ENCODE results near the gene KRT13. TPM values are rescaled to one million over a fixed set of nuclear protein-coding genes. Genes with fewer than 3 reads are reported as not detected.

The KRT13 gene
- total and polyA plus RNA-seq, 12 donors, result 0.54 to 20.0 (median 3.5) TPM; not detected in 7

GRCh38 chr17:41519501-41520224, 14.3 kb upstream of the KRT13 start:
- TF ChIP-seq CTCF (IDR thresholded peaks at IDR 0.05) (no peak), POLR2A (IDR thresholded peaks at IDR 0.05) (no peak)
- 46 to 60% (median 50%) methylated on average over 7 to 11 of the region's 11 CpGs for WGBS, 4 donors
- intact Hi-C loops (cut with DNase I), result no loop called here

GRCh38 chr17:41518789-41519449, 13.5 kb upstream of the KRT13 start, which contains the start of gene KRT15:
Gene KRT15 (minus strand): TSS chr17:41518890. CDS start chr17:41518827, 63 bp downstream.
- H3K9me3 ChIP-seq (replicated peaks in 1 of 3), result no peaks in the 10 kb centered on the region
- no peaks in the 10 kb centered on the region for H3K27me3 ChIP-seq
- DNase-seq, result no peak
- no peak within 1 kb of the TSS for H3K4me3 ChIP-seq
- no peak within 1 kb of the TSS for H3K27ac ChIP-seq
- 69 to 87% (median 76%) methylated on average over 8 of the region's 8 CpGs for WGBS, 4 donors
- TF ChIP-seq CTCF (IDR thresholded peaks at IDR 0.05) (no peak), POLR2A (IDR thresholded peaks at IDR 0.05) (no peak)
- intact Hi-C loops (cut with DNase I), result no loop called here
- no peaks in the 10 kb centered on the region for H3K4me1 ChIP-seq (replicated peaks in 1 of 2)
- H3K36me3 ChIP-seq (replicated peaks in 1 of 2), result no peaks in the 10 kb centered on the region

More at GRCh38 chr17:41519501-41520224, 14.3 kb upstream of the KRT13 start:
- Histone ChIP-seq H3K4me3 (no peak overlapping the region), H3K36me3 (replicated peaks in 1 of 2) (no peaks in the 10 kb centered on the region), H3K9me3 (replicated peaks in 1 of 3) (no peaks in the 10 kb centered on the region), H3K4me1 (replicated peaks in 1 of 2) (no peaks in the 10 kb centered on the region), H3K27ac (no peak overlapping the region), H3K27me3 (no peaks in the 10 kb centered on the region)
- no peak for DNase-seq

- Histone ChIP-seq H3K27me3 (no peaks in the 10 kb centered on the region), H3K4me3 (no peak overlapping the region), H3K4me1 (replicated peaks in 1 of 2) (no peaks in the 10 kb centered on the region), H3K27ac (no peak overlapping the region), H3K36me3 (replicated peaks in 1 of 2) (no peaks in the 10 kb centered on the region), H3K9me3 (replicated peaks in 1 of 3) (no peaks in the 10 kb centered on the region)
- no peak for TF ChIP-seq CTCF (IDR thresholded peaks at IDR 0.05)
- TF ChIP-seq POLR2A (IDR thresholded peaks at IDR 0.05), result no peak
- DNase-seq, result no peak
- 67 to 91% (median 80%) methylated on average over 1 to 3 of the region's 3 CpGs for WGBS, 4 donors
- intact Hi-C loops (cut with DNase I), result no loop called here
Measured at GRCh38 chr17:41518031-41518430, 12.6 kb upstream of the KRT13 start.

GRCh38 chr17:41516830-41517283, 11.4 kb upstream of the KRT13 start:
- Histone ChIP-seq H3K4me1 (replicated peaks in 1 of 2) (no peaks in the 10 kb centered on the region), H3K27me3 (no peaks in the 10 kb centered on the region), H3K27ac (no peak overlapping the region), H3K4me3 (no peak overlapping the region), H3K36me3 (replicated peaks in 1 of 2) (no peaks in the 10 kb centered on the region), H3K9me3 (replicated peaks in 1 of 3) (no peaks in the 10 kb centered on the region)
- no peak for DNase-seq
- TF ChIP-seq POLR2A (IDR thresholded peaks at IDR 0.05), result no peak
- 87 to 90% (median 90%) methylated on average over 10 to 14 of the region's 14 CpGs for WGBS, 4 donors
- intact Hi-C loops (cut with DNase I), result no loop called here
